K562 (cell line): ENCODE measurements around the gene ST7. TPM values are rescaled to one million over a fixed set of nuclear protein-coding genes. Genes with fewer than 3 reads are reported as not detected.

ENCODE experiments used
- ATAC-seq: fragments of 200-7000 bp; cut with Tn5 transposase; 3 replicates; pipeline ENCODE4 v1.9.1; 2020; ENCODE audit warnings: moderate library complexity
- BruUV-seq: library from RNA; stranded (reverse); fragments of 400-500 nt; replicated peaks from 2 replicates; lab custom pipeline; 2021; lab: Mats Ljungman, UMichigan
- CTCF ChIA-PET: fragments of 300-600 bp; formaldehyde crosslinking; extraction: SDS; loops from one replicate; lab custom pipeline; 2021; ENCODE audit warnings: low intra/inter-chr PET ratio; lab: Yijun Ruan, JAX
- POLR2A ChIA-PET: fragments of 300-600, 350-650 bp; sonication (Branson Sonifier 250); formaldehyde crosslinking; extraction: SDS; loops from one replicate; lab custom pipeline; 2021; ENCODE audit warnings: antibody characterized with exemption, inconsistent platforms; lab: Yijun Ruan, JAX
- DNase-seq, 4 experiments: peaks; one replicate each; pipeline versions ENCODE4 v3.0.0 to v3.0.0-alpha.2; 2011 to 2018; ENCODE audit warnings: low spot score in 3 of 4, mixed read lengths in 3 of 4; ENCODE audit errors: extremely low read depth in 1 of 4
- FAIRE-seq: peaks from 2 replicates; lab custom pipeline; 2011; peaks lifted over from hg19 to GRCh38; lab: Jason Lieb, UNC
- H2AFZ ChIP-seq: 2 replicates; pipeline ENCODE4 v1.6.0; 2011; ENCODE audit warnings: low read depth, low read length, control low read depth, inconsistent platforms
- H3K27ac ChIP-seq: fragments of 200-600 bp; 3 replicates; pipeline ENCODE4 v1.8.0; 2011; ENCODE audit warnings: low read depth, mild to moderate bottlenecking, control low read depth, inconsistent platforms, low read length, moderate library complexity, mixed read lengths; ENCODE audit errors: extremely low read depth
- H3K27me3 ChIP-seq, 2 experiments: fragments of 300-600 bp in 1 of 2; 2 replicates in 1 of 2; 3 replicates in 1 of 2; pipeline versions ENCODE4 v1.6.0 to v1.8.0; 2011; ENCODE audit warnings: inconsistent platforms in 2 of 2, low read length in 2 of 2, mild to moderate bottlenecking in 1 of 2, mixed read lengths in 1 of 2, moderate library complexity in 1 of 2; ENCODE audit not compliant: control insufficient read depth in 2 of 2, insufficient read depth in 2 of 2
- H3K36me3 ChIP-seq: fragments of 300-600 bp; 3 replicates; pipeline ENCODE4 v1.8.0; 2011; ENCODE audit warnings: mild to moderate bottlenecking, low read length, inconsistent platforms; ENCODE audit not compliant: control insufficient read depth, insufficient read depth
- H3K4me1 ChIP-seq, 2 experiments: fragments of 200-600 bp in 1 of 2; replicated peaks in 1 of 2; 2 replicates in 1 of 2; 3 replicates in 1 of 2; pipeline versions ENCODE4 v1.5.1 to v1.8.0; 2011; ENCODE audit warnings: inconsistent platforms in 2 of 2, low read length in 2 of 2, mild to moderate bottlenecking in 1 of 2, mixed read lengths in 1 of 2, moderate library complexity in 1 of 2; ENCODE audit not compliant: control insufficient read depth in 2 of 2, insufficient read depth in 2 of 2
- H3K4me2 ChIP-seq: 2 replicates; pipeline ENCODE4 v1.6.1; 2011; ENCODE audit warnings: low read length, control low read depth, inconsistent platforms, mixed read lengths; ENCODE audit not compliant: insufficient read depth
- H3K4me3 ChIP-seq: fragments of 200-600 bp; sonication (generic), shearing (Covaris generic); 2 replicates; pipeline ENCODE4 v1.5.1; 2016; ENCODE audit warnings: control low read depth, inconsistent platforms
- H3K79me2 ChIP-seq: fragments of 200-600 bp; 3 replicates; pipeline ENCODE4 v1.8.0; 2011; ENCODE audit warnings: low read length, inconsistent platforms; ENCODE audit not compliant: control insufficient read depth, insufficient read depth
- H3K9ac ChIP-seq, 2 experiments: 2 replicates each; pipeline versions ENCODE4 v1.6.0 to v1.6.1; 2011; ENCODE audit warnings: low read depth in 2 of 2, low read length in 2 of 2, control low read depth in 1 of 2, inconsistent platforms in 1 of 2, mild to moderate bottlenecking in 1 of 2, mixed read lengths in 1 of 2; ENCODE audit not compliant: insufficient read depth in 1 of 2
- H3K9me1 ChIP-seq: one replicate; pipeline ENCODE4 v1.6.0; 2011; ENCODE audit warnings: inconsistent platforms, mild to moderate bottlenecking, low read length, moderate library complexity; ENCODE audit not compliant: control insufficient read depth, insufficient read depth
- H3K9me3 ChIP-seq: replicated peaks from 2 replicates; pipeline ENCODE4 v1.5.1; 2011; ENCODE audit warnings: low read depth, low read length, inconsistent platforms; ENCODE audit not compliant: control insufficient read depth, insufficient read depth
- H4K20me1 ChIP-seq: replicated peaks from 2 replicates; pipeline ENCODE4 v1.6.1; 2011; ENCODE audit warnings: low read length, inconsistent platforms, mixed read lengths; ENCODE audit not compliant: control insufficient read depth, insufficient read depth
- BACH1 ChIP-seq: fragments of 200-800 bp; sonication (Bioruptor generic); IDR thresholded peaks from 2 replicates; pipeline ENCODE4 v1.6.1; 2016; ENCODE audit warnings: missing genetic modification characterization, missing compliant biosample characterization
- FOXK2 ChIP-seq, 2 experiments: fragments of 450-650 bp; IDR thresholded peaks in 1 of 2; conservative IDR thresholded peaks in 1 of 2; 2 replicates each; pipeline ENCODE4 v1.6.1; 2016; ENCODE audit warnings: low read depth in 2 of 2, mild to moderate bottlenecking in 1 of 2
- KDM4B ChIP-seq, 2 experiments: fragments of 450-650 bp in 1 of 2; sonication (generic) in 1 of 2; IDR thresholded peaks; 2 replicates each; pipeline ENCODE4 v1.6.1; 2016 to 2017; ENCODE audit warnings: borderline replicate concordance in 2 of 2, antibody characterized with exemption in 1 of 2, low read depth in 1 of 2, mild to moderate bottlenecking in 1 of 2
- MEF2D ChIP-seq: conservative IDR thresholded peaks from 2 replicates; pipeline ENCODE4 v1.6.1; 2016; ENCODE audit warnings: low read depth, missing genetic modification characterization, missing compliant biosample characterization
- MYNN ChIP-seq, 2 experiments: sonication (generic); formaldehyde crosslinking in 1 of 2; IDR thresholded peaks; 2 replicates each; pipeline versions ENCODE4 v1.5.0 to v1.6.1; 2016 to 2020; ENCODE audit warnings: antibody characterized with exemption in 1 of 2, missing genetic modification reagents in 1 of 2
- in situ Hi-C: fragments of 300-500 bp; cut with MboI; formaldehyde crosslinking; loops from 4 replicates; pipeline ENCODE4 v1.15.0; 2018; ENCODE audit warnings: inconsistent platforms, mixed read lengths
- intact Hi-C: fragments of 100-400 bp; cut with micrococcal nuclease; formaldehyde crosslinking; loops from 2 replicates; pipeline ENCODE4 v1.14.2; 2022
- polyA plus RNA-seq, 8 experiments: library from polyadenylated mRNA; depleted of rRNA in 4 of 8; stranded (reverse) in 5 of 8; unstranded in 3 of 8; fragments of >200 nt; fragmentation: Nextera tagmentation in 2 of 8; fragmentation: Illumina TruSeq in 1 of 8; extraction: Ambion mirVana in 2 of 8; extraction: Trizol in 1 of 8; gene quantifications; 2 replicates each; pipeline versions ENCODE4 v1.2.1 to v1.2.3, GENCODE V29; 2011 to 2014; ENCODE audit warnings: inconsistent platforms in 1 of 8, missing spikeins in 1 of 8
- total RNA-seq, 7 experiments: library from RNA; depleted of rRNA in 6 of 7; stranded (reverse); fragments of >200 nt in 6 of 7; fragmentation: Illumina TruSeq in 2 of 7; extraction: Trizol in 2 of 7; gene quantifications; 2 replicates each; pipeline versions ENCODE4 v1.2.1 to v1.2.3, GENCODE V29; 2011 to 2021; ENCODE audit warnings: low replicate concordance in 1 of 7
- TF ChIP-seq, protein P1 (sequence below): fragments of 250-450 bp; sonication (Bioruptor Pico); IDR thresholded peaks from 2 replicates; pipeline ENCODE4 v1.5.0; 2021
- TF ChIP-seq, protein P2 (sequence below): fragments of 250-450 bp; sonication (Bioruptor Pico); IDR thresholded peaks from 2 replicates; pipeline ENCODE4 v1.8.0; 2022; ENCODE audit warnings: moderate library complexity, mild to moderate bottlenecking, inconsistent platforms

The ST7 gene
- total and polyA plus RNA-seq, 9 of the 15 experiments (the other 6 are each of a cell fraction or from before 2014, with no cell fraction given), result 23.9 to 56.3 (median 36.9) TPM

DNA sequence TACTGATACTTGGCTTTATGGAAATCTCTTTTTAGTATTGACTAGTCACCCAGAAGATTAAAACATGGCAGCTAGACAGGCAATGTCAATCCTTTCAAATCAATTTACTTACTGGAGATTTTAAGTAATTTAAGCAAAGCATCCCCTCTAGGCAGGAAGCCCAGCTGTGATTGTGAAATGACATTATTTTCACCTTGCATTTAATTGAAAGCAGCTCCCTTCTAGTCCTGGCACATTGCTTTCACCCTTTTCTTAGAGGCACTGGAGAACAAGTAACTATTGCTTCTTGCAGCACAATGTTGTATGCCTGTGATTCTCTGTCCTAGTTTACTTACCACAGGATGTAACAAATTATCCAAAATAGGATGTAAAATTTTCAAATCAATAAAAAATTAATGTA lies 13.3 kb downstream of the ST7 start:
- H3K4me2 ChIP-seq, result no peak overlapping the region
- no peak for DNase-seq
- no peak overlapping the region for H3K27ac ChIP-seq
- H3K79me2 ChIP-seq, result peaks cover 47% of the 10 kb centered on the region; the same call in 2 of the 3 replicates
- CTCF ChIA-PET, result no interaction called here
- no peaks in the 10 kb centered on the region for H4K20me1 ChIP-seq
- no peaks in the 10 kb centered on the region for H3K27me3 ChIP-seq
- no TSS peak for BruUV-seq
- no peaks in the 10 kb centered on the region for H3K36me3 ChIP-seq
- no peak for ATAC-seq
- no peak overlapping the region for H3K4me3 ChIP-seq
- H2AFZ ChIP-seq, result no peak overlapping the region
- no peak overlapping the region for H3K9ac ChIP-seq
- TF ChIP-seq, protein P1, sequence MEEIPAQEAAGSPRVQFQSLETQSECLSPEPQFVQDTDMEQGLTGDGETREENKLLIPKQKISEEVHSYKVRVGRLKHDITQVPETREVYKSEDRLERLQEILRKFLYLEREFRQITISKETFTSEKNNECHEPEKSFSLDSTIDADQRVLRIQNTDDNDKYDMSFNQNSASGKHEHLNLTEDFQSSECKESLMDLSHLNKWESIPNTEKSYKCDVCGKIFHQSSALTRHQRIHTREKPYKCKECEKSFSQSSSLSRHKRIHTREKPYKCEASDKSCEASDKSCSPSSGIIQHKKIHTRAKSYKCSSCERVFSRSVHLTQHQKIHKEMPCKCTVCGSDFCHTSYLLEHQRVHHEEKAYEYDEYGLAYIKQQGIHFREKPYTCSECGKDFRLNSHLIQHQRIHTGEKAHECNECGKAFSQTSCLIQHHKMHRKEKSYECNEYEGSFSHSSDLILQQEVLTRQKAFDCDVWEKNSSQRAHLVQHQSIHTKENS (CRISPR knock-in tag), result no peak
- TF ChIP-seq, protein P2, sequence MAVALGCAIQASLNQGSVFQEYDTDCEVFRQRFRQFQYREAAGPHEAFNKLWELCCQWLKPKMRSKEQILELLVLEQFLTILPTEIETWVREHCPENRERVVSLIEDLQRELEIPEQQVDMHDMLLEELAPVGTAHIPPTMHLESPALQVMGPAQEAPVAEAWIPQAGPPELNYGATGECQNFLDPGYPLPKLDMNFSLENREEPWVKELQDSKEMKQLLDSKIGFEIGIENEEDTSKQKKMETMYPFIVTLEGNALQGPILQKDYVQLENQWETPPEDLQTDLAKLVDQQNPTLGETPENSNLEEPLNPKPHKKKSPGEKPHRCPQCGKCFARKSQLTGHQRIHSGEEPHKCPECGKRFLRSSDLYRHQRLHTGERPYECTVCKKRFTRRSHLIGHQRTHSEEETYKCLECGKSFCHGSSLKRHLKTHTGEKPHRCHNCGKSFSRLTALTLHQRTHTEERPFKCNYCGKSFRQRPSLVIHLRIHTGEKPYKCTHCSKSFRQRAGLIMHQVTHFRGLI, result no peak
- no peak for TF ChIP-seq KDM4B (IDR thresholded peaks at IDR 0.05; ENCODE audit: borderline replicate concordance in 2 of 2, low read depth in 1 of 2)
- no peak for TF ChIP-seq MYNN (IDR thresholded peaks at IDR 0.05)
- TF ChIP-seq MYNN (CRISPR knock-in tag; IDR thresholded peaks at IDR 0.05), result no peak
- no peak for TF ChIP-seq FOXK2 (conservative IDR thresholded peaks at IDR 0.05 in 1 of 2, IDR thresholded peaks at IDR 0.05 in 1 of 2; ENCODE audit: low read depth in 2 of 2)
- no peak for TF ChIP-seq BACH1 (tag)
- no peak for TF ChIP-seq MEF2D
- H3K9me3 ChIP-seq, result no peaks in the 10 kb centered on the region
- intact Hi-C loops, result no loop called here
- H3K9me1 ChIP-seq, result no peaks in the 10 kb centered on the region
- FAIRE-seq, result no peak
- in situ Hi-C loops, result loop anchor here (25.0 kb wide), 1 partner anchor 1221 kb away; the partner anchor contains the start of gene LSM8
- peaks cover 5 to 20% of the 10 kb centered on the region in 2 experiments for H3K4me1 ChIP-seq
- POLR2A ChIA-PET, result interaction anchor here (0.6 to 2.5 kb wide), 2 partner anchors 10 to 436 kb away, joined by 3 to 8 read pairs; no protein-coding TSS in a partner anchor
